GM08714 (cell line): Measurements from ENCODE around the gene SLC22A23.

Experiments
- H3K4me3 ChIP-seq: fragments of 200-500 bp; sonication (Bioruptor generic); 2 replicates; pipeline ENCODE4 v1.5.1; 2014; ENCODE audit warnings: mild to moderate bottlenecking, low read length, inconsistent platforms
- ZNF274 ChIP-seq: IDR thresholded peaks from 2 replicates; pipeline ENCODE4 v1.6.1; 2012; ENCODE audit warnings: mild to moderate bottlenecking, low read depth, low read length

Gene SLC22A23

DNA sequence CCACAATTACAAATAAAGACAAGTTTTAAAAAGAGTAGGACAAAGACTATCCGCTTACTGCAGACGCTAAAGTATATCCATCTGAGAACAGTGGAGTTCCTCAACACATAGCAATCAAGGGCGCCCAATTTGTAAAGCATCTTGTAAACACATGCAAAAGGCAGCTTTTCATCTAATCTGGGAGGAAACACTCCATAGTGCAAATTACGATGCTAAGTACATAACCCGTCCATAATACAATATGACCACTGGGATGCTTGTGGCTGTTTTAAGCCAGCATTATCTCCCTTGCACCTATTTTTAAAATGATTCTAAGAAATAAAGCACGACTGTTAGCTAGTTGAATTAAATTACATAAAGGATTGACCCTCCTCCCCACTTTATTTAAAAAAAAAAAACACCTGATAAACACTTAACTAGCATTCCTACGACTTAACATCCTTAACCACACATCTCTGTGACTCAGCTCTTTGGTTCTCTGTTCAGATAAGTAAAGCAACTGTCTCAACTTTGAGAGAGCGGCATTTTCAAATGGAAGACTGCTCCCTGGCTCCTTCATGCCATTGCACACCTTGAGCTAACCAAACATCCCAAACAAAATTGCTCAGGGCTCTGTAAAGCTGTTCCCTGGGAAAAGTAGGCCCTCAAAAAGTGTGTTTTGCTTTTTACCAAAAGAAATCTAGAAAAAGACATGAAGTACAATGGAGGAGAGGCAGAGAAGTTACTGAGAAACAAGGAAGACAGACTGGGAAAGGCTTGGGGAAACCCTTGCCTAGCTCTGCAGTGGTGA lies 14.2 kb downstream of the SLC22A23 start:
- H3K4me3 ChIP-seq = no peak overlapping the region
- TF ChIP-seq ZNF274 = no peak

DNA sequence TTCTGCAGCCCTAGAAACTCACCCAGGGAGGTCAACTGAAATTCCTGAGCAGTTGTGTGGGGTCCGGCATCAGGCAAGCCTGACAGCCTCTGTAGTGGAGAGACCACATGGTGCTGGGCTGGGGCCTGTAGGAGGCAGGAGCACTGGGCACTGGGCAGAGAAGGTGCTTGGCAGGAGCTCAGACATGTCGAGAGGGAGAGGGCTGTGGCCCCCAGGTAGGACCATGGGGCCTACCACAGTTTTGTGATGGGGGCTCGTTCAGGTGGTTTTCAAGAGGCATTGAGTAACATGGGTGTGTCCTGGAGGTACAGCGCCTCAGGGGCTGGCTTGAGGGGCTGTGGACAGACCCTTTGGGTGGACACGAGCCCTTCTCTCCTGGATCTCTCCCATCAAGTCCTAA lies 15.9 kb downstream of the SLC22A23 start:
- H3K4me3 ChIP-seq = no peak overlapping the region
- no peak for TF ChIP-seq ZNF274

DNA sequence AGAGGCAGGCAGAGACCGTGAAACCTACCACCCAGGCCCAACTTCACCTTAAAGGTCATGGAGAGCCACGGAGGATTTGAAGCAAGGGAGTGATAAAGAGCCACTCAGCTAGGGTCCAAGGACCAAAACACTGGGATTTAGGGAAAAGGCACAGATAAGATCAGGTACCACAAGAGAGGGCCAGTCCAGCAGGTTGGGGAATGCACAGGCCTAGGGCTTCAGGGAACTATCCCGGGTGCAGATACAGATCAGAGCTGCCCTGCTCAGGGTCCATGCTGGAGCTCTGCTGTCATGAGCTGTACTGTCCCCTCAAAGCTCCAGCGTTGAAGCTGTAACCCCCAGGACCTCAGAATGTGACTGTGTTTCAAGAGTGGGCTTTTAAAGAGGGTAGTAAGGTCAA lies 16.9 kb downstream of the SLC22A23 start:
- TF ChIP-seq ZNF274 = no peak
- no peak overlapping the region for H3K4me3 ChIP-seq

DNA sequence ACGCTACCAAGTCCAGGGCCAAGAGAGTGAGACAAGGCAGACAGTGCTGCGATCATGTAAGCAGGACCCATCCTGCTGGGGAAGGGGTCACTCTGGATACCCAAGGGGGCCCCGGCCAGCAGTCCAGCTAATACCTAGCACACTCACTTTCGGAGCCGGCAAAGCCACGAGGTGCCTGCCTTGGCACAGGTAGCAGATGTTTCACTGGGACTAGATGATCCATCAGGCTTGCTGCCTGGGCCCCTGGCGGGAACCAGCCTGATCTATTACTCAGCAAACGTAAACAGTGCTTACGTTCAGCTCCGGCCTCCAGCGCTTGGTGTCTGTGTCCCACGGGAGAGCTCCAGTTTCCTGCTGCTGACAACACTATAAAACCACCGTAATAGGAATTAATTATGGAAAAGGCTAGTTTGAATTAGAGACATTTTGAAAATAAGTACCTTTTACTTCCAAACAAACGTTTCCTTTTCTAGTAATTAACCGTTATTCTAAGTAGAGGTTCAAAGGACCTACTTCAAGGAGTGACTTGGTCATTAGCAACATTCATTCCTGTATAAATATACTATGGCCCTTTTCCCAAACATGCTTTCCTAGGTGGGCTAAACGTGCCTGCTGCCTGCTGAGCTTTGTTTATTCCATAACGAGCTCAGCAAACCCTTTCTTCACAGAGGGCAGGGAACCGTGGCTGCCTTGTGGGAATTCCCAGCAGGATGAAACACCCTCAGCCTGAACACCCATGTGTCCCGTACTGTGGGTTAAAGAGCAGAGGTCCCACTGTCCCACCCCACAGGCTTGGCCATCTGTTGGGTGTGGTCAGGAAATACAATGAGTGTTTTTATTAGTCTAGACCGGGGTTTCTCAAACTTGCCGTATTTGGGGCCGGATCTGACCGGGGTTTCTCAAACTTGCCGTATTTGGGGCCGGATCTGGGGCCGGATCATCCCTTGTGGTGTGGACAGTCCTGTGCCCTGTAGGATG lies 18.4 kb downstream of the SLC22A23 start:
- no peak overlapping the region for H3K4me3 ChIP-seq
- no peak for TF ChIP-seq ZNF274

DNA sequence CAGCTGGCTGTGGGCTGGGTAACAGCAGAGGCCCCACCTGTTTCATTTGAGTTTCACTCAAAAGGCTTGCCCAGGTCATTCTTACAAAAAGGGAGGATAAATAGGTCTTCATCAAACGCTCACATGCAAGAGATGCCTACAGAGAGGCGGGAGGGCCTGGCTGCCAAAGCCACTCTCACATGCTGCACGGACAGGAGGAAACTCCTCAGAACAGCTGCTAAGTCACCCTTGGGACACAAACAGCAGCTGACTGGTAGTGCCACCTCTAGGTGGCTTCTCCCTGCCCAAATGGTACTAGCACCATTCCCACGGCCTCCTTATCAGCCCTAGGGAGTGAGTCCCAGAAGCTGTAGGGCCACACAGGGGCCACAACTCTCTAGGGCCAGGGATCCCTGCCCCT lies 23.8 kb downstream of the SLC22A23 start:
- no peak overlapping the region for H3K4me3 ChIP-seq
- no peak for TF ChIP-seq ZNF274

DNA sequence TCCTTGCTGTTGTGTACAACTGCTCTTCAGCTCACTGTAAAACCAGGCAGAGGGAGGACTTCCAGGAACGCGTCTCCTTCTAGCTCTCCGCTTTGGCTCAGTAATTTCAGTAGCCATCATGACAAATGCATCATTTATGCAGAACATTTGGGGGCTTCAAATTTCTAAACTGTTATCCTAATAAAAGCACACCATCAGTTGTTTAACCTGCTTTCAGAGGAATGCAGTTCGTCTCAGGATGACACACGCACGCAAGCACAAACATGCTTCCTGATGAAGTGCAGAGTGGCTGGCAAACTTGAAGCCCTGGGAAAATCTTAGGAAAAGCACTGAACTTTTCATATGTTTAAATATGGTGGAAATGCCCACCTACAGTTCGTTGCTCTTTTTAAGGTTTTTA lies 24.4 kb downstream of the SLC22A23 start:
- no peak overlapping the region for H3K4me3 ChIP-seq
- no peak for TF ChIP-seq ZNF274

DNA sequence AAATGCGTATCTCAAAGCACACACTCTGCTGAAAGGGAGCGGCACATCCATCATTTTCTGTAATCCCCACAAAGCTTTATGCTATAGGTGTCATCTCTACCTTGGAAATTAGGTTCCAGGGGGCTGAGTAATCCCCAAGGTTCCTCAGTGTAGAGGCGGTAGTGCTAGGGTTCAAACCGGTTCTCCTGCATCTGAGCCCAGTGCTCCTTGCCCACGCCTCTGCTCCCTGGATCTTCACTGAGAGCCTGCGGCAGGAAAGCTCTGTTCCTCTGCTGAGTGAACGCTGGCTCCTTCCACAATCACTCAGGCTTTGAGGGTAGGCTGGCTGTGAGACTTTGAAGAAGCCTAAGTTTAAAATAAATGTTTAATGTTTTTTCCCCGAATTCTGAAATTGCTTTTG lies 24.9 kb downstream of the SLC22A23 start:
- no peak for TF ChIP-seq ZNF274
- no peak overlapping the region for H3K4me3 ChIP-seq

DNA sequence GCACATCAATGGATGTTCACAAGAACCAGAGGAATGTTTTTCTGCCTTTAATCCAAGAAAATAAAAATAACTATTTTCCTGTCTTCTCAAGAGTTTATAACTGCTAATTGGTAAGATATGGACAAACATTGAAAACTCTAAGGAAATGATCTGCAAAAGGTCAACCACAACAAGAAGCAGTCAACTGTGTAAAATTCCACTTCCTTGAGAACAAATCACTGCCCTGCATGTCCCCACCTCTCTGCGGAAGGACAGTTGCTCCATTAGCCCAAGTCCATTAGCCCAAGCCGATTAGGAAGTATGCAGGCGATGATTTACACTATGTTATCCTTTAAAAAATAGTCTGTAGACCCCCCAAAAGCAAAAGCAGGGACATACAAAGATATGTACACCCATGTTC lies 27.6 kb downstream of the SLC22A23 start:
- H3K4me3 ChIP-seq = no peak overlapping the region
- no peak for TF ChIP-seq ZNF274

DNA sequence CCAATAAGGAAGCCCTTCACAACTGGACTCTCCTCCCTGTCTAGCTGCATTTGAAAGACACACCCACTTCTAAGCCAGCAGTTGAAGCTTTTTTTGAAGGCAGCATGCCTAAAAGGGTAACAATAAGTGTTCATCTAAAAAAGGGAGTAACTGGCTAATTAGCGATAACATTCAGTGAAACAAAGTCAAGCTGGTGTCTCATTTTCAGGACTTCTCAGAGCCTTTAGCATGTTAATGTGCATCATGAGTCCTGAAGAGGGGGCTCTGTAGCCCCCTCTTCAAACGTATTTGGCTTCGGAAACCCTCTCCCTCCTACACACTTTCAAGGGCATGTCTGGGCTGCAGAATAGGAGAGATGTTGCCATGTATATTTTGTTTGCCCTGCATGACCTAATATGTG lies 28.1 kb downstream of the SLC22A23 start:
- TF ChIP-seq ZNF274 = no peak
- no peak overlapping the region for H3K4me3 ChIP-seq

DNA sequence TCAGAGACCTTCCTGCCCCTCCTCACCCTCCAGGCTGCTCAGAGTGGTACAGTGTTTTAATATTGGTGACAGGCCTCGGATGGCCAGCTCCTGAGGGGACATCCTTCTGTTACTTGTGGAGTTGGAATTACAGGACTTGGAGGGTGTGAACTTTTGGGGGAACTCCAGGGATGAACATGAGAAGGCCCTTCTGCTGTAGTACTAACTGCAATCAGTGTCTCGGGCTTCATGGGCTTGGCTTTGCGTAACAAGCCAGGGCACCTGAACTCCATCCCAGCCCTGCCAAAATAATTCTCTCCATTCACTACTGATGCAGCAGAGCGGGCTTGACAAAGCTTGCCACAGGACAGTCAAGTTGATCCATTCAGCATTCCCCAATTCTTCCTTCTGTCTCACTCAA lies 28.6 kb downstream of the SLC22A23 start:
- TF ChIP-seq ZNF274 = no peak
- H3K4me3 ChIP-seq = no peak overlapping the region

DNA sequence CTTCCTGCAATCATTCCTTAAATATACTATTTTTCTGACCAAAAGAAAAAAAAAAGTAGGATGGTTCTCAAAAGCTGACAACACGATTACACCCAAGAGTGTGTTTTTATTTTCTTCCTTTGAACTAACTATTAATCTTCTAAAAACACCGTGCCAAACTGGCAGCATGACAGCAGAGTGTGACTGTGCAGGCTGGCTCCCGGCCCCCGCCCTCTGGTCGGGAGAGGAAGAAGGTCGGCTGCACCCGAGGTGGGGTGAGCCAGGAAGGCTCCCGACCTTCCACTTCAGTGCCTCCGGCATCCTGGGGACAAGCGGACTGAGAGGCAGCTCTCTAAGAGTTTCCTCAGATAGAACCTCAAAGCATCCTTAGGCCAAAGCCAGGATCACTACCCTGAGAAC lies 29.2 kb downstream of the SLC22A23 start:
- H3K4me3 ChIP-seq = no peak overlapping the region
- no peak for TF ChIP-seq ZNF274

DNA sequence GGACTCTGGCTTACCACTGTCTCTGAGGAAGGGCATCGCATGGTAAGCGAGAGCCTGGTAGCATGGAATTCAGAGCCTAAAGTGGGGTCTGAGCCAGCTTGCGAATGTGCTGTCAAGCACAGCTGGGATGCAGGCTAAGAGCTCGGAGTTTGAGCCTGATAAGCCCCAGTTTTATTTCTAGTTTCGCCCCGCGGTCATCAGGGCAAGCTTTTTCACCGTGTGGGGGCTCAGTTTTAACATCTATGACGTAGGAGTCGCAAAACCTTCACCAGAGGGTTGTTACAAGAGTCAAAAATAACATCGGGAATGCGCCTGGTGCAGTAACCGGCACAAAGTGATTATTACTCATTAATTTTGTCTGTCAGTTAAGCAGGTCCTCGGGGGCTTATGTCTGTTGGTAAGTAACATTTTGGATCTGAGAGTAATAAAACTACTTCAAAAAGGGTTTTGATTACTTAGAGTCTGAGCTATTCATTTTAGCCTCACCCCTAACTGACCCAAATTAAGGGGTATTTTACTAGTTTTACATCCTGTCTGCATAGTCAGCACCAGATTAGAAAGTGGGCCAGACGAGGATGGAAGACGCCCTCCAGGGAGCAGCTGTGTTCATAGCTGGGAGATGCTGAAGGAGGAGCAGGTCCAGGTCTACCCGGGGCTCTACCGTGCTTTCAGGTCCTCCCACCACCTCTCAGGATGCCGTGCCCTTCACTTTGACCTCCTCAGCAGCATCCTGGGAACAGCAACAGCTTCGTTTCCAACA lies 29.7 kb downstream of the SLC22A23 start:
- no peak for TF ChIP-seq ZNF274
- H3K4me3 ChIP-seq = no peak overlapping the region

DNA sequence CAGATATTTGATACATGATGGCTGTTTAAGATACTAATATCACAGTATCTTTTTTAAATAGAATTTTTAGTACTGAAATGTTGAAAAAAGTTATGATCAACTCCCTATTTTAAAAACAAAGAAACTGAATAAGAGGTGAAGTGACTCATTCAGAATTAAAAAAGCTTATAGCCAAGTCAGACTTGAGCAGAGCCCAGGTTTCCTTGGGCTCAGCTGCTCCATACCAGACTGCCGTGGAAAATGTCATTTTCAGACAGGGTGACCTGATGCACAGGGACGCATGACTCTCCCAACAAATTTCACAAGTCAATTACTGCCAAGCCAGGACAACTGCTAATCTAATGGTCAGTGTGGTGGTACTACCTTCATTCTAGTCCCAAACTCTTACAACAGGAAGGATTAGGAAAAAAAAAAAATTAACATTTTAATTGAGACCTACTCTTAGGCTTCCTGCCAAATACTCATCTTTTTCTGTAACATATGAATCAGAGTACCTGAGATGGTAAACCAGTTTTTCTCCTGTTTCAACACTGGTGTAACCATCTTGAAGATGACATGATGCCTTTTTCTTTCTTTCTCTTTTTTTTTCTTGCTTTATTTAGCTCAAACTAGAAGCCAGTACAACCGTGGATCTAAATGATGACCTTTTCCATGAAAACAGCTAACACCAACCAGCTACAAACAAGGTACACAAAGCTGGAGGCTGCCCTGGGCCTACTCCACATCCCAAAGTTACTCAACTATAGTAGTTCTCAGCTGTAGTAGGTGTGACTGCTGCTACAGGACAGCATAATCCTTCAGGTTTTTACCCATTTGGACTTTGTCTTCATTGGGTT lies 30.5 kb downstream of the SLC22A23 start:
- TF ChIP-seq ZNF274 = no peak
- H3K4me3 ChIP-seq = no peak overlapping the region
